Vagina (tissue), 2 donors: Measurements from ENCODE around the gene APBB2.

Experiments used
- CTCF ChIP-seq, 3 experiments: fragments of 450-650 bp in 2 of 3; fragments of 200-600 bp in 1 of 3; sonication (generic) in 1 of 3; IDR thresholded peaks; one replicate each; pipeline ENCODE4 v1.5.1; 2017 to 2019; ENCODE audit warnings: antibody characterized with exemption in 3 of 3, mild to moderate bottlenecking in 2 of 3, moderate library complexity in 2 of 3
- POLR2A ChIP-seq, 2 donors: fragments of 450-650 bp; IDR thresholded peaks; one replicate each; pipeline ENCODE4 v1.6.1; 2017; ENCODE audit warnings: antibody characterized with exemption in 2 of 2, mild to moderate bottlenecking in 2 of 2, moderate library complexity in 2 of 2
- POLR2AphosphoS5 ChIP-seq, 2 donors: sonication (generic); formaldehyde crosslinking; IDR thresholded peaks; one replicate each; pipeline ENCODE4 v1.9.0; 2017; ENCODE audit warnings: antibody characterized with exemption in 2 of 2, mild to moderate bottlenecking in 2 of 2, low read depth in 1 of 2; ENCODE audit not compliant: insufficient read depth in 1 of 2

GRCh38 chr4:41215155-41215554 is 813 bp upstream of the APBB2 start:
- no peak for TF ChIP-seq CTCF (IDR thresholded peaks at IDR 0.05)
- no peak for TF ChIP-seq POLR2A (IDR thresholded peaks at IDR 0.05)
- TF ChIP-seq POLR2AphosphoS5 (IDR thresholded peaks at IDR 0.05; ENCODE audit: insufficient read depth in 1 of 2, low read depth in 1 of 2) = no peak
